NCI-H345 treated with DMSO at 0.1 percent for 48 hours (cell line): Measurements from ENCODE around the gene CARD9.
A peak's percentile ranks its signal among the peaks of the same experiment; 100 is the strongest.
"Not testable (repeated sequence)": the region's sequence is repeated elsewhere in the genome, so short reads cannot be mapped to it uniquely, and the experiment has no call there.

Experiments used
- DNase-seq: peaks from one replicate; lab custom pipeline; 2025; ENCODE audit not compliant: unreplicated experiment; lab: John Stamatoyannopoulos, UW

The CARD9 gene

GRCh38 chr9:136373300-136374182 is at the start of gene CARD9:
CARD9 (minus strand) TSS chr9:136373669; CDS start chr9:136372078, 1,591 bp downstream.
- DNase-seq, result no peak

GRCh38 chr9:136422876-136423275 is 49.4 kb upstream of the CARD9 start:
- DNase-seq, result no peak

GRCh38 chr9:136421791-136422190 is 48.3 kb upstream of the CARD9 start:
- no peak for DNase-seq

GRCh38 chr9:136419092-136419420 is 45.6 kb upstream of the CARD9 start:
- no peak for DNase-seq

GRCh38 chr9:136418182-136419091 is 45.0 kb upstream of the CARD9 start:
- DNase-seq, result no peak

- DNase-seq, result no peak
Observed at GRCh38 chr9:136416914-136417313, 43.4 kb upstream of the CARD9 start.

GRCh38 chr9:136416427-136416826 is 43.0 kb upstream of the CARD9 start:
- no peak for DNase-seq

GRCh38 chr9:136412962-136413361 is 39.5 kb upstream of the CARD9 start:
- no peak for DNase-seq

GRCh38 chr9:136411378-136411777 is 37.9 kb upstream of the CARD9 start:
- no peak for DNase-seq

GRCh38 chr9:136410500-136411287 is 37.2 kb upstream of the CARD9 start, which contains the start of the genes ENTR1 and PMPCA:
ENTR1 (minus strand) TSS chr9:136410614; CDS start chr9:136410397, 217 bp downstream.
PMPCA (plus strand) TSS chr9:136410658; CDS start chr9:136410669, 11 bp downstream.
- DNase-seq, result peak; percentile 60

GRCh38 chr9:136409557-136410455 is 36.3 kb upstream of the CARD9 start:
- DNase-seq, result peak; percentile 4

GRCh38 chr9:136407911-136408310 is 34.4 kb upstream of the CARD9 start:
- no peak for DNase-seq

- DNase-seq, result not testable (repeated sequence)
Observed at GRCh38 chr9:136407061-136407460, 33.6 kb upstream of the CARD9 start.

GRCh38 chr9:136405904-136406303 is 32.4 kb upstream of the CARD9 start:
- not testable (repeated sequence) for DNase-seq

- no peak for DNase-seq
Observed at GRCh38 chr9:136405481-136405880, 32.0 kb upstream of the CARD9 start.

- DNase-seq, result no peak
Observed at GRCh38 chr9:136404801-136405136, 31.3 kb upstream of the CARD9 start.

GRCh38 chr9:136403915-136404800 is 30.7 kb upstream of the CARD9 start:
- no peak for DNase-seq

- DNase-seq, result no peak
Observed at GRCh38 chr9:136403538-136403914, 30.1 kb upstream of the CARD9 start.

- DNase-seq, result no peak
Observed at GRCh38 chr9:136402067-136402466, 28.6 kb upstream of the CARD9 start.
